ENCODE data around the gene EMC10.

Gene EMC10

DNA sequence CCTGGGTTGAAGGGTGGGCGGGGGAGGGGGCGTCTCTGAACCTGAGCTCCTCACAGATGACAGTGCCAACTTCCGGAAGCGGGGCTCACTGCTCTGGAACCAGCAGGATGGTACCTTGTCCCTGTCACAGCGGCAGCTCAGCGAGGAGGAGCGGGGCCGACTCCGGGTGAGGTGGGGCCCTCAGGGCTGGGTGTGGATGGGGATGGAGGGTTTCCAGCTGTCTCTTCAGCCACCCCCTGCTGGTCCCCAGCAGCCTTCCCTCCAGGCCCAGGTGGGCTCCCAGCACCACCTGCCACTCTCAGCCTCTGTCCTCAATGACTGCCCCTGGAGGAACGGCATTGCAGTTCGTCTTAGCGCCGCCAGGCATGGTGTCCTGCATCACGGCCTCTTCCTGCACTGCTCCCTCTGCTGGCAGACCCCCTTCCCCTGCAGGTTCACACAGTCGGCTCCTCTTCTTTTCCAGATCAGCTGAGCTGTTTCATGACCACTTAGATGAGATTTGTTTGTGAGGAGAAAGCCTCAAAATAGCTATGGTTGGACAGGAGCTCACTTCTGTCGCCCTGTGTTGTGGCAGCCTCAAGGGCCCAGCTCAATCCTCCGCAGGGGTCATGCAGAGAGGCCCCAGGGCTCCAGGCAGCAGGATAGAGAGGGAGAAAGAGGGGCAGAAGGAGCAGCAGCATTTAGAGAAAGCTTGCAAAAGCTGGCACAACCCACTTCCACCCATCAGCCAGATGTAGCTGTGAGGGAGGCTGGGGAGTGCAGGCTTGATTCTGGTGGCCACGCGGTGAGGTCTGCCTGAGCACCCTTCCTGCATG, 2.8 kb downstream of the EMC10 start:
- no peak for DNase-seq (ENCODE audit: low read depth in 2 of 2)

DNA sequence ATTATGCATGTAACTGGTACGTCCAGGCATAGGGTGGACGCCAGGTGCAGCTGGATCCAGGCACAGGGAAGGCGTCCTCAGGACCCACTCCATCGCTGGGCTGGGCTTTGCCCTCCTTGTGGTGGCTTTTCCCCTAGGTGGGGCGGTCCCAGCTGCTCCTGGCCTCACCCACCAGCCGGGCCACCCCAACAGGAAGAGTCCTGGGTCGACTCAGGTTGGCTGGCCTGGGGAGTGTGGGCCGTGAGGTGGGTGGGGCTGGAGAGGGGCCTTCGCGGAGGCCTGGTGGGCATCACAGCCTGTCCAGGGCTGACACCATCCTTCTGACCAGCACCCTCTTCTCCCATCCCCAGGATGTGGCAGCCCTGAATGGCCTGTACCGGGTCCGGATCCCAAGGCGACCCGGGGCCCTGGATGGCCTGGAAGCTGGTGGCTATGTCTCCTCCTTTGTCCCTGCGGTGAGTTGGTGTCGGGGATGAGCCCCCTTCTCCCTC, 3.5 kb downstream of the EMC10 start:
- DNase-seq (ENCODE audit: low read depth in 2 of 2) = no peak

DNA sequence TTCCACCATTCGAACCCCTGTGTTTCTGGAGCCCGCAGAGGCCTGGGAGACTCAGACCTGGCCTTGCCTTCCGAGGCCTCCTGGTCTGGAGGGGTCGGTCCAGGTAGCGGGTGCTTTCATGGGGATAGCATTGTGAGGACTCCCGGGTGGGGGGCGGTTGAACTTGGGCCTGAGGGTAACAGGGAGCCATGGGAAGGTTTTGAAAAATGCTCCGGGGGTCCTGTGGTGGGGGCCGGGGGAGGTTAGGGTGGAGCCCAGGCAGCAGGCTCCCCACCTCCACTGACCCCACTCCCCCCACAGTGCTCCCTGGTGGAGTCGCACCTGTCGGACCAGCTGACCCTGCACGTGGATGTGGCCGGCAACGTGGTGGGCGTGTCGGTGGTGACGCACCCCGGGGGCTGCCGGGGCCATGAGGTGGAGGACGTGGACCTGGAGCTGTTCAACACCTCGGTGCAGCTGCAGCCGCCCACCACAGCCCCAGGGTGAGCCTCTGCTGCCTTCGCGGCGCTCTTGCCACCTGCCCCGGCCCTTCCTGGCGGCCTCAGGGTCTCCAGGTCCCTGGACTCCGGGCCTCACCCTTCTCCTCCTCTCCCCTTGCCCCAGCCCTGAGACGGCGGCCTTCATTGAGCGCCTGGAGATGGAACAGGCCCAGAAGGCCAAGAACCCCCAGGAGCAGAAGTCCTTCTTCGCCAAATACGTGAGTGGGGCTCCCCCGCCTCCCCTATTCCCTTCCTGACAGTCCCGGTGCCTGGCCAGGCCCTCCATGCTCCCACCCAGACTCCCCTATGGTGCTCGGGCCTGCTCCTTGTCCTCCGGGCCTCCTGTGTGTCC, 4.2 kb downstream of the EMC10 start:
- no peak for DNase-seq (ENCODE audit: low read depth in 2 of 2)

DNA sequence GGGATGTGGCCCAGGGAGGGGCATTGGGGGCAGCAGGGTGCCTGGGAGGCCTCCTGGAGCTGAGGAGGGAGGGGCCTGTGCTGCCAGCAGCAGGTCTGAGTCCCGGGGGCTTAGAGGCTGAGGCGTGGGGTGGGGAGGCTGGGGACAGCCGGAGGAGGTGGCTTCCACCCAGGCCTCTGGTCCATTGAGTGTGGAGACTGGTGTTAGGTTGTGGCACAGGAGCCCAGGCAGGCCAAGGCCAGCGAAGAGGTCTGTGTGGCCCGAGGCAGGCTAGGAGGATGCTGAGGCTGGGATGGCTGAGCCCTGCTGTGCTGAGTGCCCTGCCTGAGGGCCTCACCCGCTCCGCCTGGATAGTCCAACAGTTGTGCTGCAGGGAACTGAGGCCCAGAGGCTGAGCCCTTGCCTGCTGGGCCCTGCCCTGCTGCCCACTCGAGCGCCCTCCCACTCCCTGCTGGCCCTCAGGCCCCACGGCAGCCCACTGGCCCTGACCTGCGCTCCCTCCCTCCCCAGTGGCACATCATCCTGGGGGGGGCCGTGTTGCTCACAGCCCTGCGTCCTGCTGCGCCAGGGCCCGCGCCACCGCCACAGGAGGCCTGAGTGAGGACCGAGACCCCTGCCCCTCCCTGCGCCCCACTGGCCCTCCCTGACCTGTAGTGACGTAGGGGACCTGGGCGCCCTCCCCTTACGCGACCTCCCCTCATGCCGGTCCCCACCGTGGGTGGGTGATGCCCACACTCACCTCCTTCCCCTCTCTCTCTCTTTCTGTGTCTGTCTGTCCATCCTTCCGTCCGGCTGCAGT, 5.2 kb downstream of the EMC10 start:
- DNase-seq (ENCODE audit: low read depth in 2 of 2) = no peak

DNA sequence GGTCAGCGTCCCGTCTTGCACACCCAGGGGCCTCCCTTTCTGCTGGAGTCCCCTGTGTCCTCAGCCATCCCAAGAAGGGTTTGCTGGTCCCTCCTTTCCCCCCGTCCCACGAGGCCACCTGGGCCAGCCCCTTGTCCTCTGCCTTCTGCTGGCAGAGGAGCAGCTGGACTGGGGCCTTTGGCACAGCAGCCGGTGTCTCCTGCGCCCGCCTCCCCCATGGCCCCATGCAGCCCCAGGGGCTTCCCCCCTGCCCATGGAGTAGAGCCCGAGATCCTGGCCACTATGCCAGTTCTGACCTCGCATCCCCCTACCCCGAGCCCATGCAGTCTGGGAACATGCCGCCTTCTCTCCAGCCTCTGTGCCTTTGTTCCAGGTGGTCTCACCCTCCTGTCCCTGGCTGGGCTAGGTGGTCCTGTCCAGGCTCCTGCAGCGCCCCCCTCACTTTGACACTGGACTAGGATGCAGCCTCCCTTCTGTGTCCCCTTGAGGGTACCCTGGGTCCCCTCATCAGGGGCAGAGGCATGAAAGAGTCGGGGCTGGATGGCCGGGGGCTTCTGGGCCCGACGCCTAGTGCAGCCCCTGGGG, 6.1 kb downstream of the EMC10 start:
- no peak for DNase-seq (ENCODE audit: low read depth in 2 of 2)

DNA sequence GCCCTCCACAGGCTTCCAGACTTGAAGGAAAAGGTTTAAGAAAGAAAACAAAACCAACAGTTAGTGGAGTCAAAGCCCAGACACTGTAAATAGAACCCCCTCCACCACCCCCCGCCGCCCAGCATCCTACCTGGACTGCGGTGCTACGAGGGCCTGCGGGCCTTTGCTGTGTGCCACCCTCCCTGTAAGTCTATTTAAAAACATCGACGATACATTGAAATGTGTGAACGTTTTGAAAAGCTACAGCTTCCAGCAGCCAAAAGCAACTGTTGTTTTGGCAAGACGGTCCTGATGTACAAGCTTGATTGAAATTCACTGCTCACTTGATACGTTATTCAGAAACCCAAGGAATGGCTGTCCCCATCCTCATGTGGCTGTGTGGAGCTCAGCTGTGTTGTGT, 6.6 kb downstream of the EMC10 start:
- DNase-seq (ENCODE audit: low read depth in 2 of 2) = no peak

DNA sequence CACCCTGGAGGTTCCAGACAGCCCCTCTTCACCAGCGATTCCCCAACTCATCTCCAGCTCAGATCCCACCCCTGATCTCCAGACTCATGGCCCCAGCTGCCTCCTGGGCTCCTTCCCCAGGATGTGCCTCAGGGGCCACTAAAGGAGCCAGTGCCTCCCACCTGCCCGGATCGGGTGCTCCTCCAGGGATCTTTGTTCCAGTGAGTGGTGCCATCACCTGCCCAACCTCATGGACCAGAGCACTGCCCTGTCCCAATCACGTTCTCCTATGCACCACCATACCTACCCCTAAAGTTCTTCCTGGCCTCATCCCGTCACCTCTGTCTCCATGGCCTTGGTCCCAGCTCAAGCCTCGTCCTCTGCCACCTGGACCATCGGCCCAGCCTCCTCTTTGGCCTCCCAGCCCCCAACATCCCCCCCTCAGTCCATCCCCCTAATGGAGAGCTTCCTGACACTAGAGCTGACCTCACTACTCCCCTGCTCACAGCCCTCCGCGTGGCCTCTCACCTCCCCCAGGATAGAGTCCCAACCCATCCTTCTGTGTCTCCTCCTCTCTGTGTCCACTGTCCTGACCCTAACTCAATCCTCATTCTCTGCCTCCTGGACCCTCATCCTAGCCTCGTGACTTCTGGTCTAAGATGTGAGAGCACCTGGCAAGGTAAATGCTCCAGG, 9.1 kb downstream of the EMC10 start:
- no peak for DNase-seq (ENCODE audit: low read depth in 2 of 2)

DNA sequence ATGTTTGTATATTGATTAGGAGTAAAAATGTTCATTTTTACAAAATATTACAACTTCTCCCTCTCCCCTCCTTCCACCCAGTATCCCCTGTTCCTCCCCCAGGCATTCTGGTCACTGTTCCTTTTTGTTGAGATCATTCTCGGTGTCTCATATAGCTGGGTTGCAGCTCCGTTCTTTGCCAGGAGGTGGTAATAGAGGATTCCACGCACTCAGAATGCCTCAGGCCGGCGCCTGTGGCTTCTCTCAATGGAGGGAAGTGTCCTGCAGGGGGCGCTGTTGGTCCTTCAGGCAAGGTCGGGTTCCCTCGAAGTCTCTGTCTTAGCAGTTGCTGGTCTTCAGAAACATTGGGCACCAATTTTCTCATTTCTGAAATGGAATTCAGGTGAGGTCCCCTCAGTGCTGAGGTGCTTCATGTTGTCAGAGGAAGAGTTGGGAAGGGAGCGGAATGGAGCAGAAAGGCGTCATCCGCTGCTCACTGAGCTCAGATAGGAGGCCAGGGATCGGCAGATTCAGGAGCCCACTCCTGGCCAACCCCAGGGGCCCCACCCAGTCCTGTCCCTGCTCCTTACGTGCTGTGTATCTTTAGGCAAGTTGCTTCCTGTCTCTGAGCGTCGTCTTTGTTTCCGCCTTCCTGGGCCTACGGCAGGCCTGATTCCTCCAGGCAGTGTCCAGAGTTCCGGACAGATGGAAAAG, 10.7 kb downstream of the EMC10 start:
- DNase-seq (ENCODE audit: low read depth in 2 of 2) = no peak

DNA sequence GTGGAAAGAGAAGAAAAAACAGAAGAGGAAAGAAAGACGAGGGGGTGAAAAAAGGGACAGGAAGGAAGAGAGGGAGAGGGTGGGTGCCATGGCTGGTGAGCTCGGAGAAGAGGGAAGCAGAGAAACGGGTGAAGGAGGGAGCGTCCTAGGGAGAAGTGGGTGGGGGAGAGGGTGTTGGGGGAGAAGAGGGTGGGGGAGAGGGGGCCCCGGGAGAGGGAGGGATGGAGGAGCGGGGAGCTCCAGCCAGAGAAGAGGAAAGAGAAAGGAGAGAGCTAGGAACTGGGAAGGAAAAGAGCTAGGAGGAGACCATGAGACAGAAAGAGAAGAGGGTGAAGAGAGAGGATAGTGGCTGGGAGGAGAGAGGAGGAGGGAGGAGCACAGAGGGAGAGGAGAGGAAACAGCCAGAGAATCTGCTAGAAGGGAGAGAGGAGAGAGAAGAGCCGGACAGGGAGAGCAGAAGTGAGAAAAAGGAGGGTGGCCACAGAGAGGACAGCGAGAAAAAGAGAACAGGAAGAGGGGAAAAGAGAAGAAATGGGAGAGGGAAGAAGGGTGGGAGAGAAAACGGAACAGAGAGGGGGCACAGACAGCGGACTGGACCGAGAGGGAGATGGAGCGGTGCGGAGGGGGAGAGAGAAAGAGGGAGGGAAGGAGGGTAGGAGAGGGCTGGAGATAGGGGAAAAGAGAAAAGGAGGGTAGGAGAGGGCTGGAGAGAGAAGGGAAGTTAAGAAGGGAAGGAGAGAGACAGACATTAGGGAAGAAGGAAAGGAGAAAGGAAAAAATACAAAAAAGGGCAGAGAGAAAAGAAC, 12.3 kb downstream of the EMC10 start:
- DNase-seq (ENCODE audit: low read depth in 2 of 2) = no peak

DNA sequence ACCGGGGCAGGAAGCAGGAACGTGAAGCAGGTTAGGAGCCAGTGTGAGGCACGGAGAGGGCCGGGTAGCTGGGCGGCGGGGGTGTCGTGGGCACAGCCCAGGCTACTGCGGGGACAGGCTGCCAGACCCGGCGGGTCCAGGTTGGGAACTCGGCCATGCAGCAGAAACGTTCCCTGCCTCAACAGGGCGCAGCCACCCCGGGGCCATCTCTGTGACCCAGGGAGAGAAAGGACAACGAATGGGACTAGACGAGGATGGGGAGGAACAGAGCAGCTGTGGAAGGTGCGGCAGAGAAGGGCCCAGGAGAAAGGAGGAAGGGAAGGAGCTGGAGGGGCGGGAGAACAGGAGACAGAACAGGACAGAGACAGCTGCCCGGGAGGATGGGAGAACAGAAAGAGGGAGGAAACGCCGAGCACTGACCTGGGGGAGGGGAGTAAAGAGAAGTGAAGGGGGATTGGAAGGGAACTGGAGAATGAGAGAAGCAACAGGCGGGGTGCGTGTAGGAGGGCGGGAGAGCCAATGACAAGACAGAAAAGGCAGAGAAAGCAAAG, 13.2 kb downstream of the EMC10 start:
- DNase-seq (ENCODE audit: low read depth in 2 of 2) = no peak

DNA sequence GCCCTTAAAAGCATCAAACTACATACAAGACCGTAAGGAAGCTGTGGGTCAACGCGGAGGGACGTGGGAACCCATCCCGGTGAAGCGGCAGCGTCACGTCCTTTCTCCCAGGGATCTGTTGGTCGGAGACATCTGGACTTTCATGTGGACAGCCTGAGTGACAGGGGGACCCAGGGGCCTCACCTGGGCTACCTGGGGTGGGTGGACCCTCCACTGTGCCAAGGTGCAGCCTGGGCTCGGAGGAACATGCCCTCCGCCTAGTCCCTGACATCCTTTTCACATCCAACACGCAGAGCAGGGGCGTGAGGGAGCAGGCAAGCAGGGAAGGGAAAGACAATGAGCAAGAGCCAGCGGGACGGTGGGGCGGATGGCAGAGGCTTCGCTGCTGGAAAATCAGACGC, 14.1 kb downstream of the EMC10 start:
- no peak for DNase-seq (ENCODE audit: low read depth in 2 of 2)

DNA sequence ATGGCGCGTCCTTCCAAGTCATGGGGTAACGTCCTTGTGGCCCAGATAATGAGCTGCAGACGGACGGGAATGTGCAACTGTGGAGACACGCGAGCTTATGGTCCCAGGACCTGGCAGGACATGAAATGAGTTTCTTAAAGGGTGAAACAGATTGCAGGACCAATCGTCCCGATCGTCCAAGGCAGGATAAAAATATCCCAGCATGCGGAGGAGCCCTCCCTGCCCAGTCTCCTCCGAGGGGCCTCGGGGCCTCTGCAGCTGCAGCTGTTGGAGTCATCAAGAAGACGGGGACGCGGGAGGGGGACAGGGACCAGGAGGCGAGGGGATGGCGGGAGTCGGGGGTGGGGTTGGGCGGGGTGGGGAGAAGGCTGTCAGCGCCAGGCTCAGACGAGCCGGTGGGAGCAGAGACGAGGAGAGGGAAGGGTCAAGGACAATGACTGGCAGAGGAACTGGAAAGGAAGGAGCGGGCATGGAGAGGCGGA, 14.7 kb downstream of the EMC10 start:
- DNase-seq (ENCODE audit: low read depth in 2 of 2) = no peak

DNA sequence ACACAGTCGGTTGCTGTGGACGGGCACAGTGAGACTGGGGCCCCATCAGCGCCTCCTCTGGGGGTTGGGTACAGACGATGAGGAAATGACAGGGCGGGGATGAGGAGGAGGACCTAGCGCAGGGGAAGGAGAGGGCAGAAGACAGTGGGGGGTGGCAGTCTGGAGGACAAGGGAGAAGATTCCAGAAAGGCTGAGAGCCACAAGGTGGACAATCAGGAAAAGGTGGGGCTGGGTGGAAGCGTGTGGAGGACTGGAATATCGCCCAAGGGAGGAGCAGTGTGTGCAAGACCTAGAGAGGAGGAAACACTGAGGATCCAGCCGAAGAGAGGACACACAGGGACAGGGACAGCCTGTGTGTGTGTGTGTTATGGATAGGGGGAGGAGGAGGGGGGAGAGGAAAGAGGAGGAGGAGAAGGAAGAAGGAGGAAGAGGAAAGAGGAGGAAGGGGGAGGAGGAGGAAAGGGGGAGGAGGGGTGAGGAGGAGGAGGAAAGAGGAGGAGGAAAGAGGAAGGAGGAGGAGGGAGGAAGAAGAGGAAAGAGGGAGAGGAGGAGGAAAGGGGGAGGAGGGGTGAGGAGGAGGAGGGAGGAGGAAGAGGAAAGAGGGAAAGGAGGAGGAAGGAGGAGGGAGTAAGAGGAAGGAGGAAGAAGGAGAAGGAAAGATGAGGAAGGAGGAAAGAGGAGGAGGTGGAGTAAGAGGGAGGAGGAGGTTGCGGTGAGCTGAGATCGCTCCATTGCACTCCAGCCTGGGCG, 16.2 kb downstream of the EMC10 start:
- no peak for DNase-seq (ENCODE audit: low read depth in 2 of 2)

DNA sequence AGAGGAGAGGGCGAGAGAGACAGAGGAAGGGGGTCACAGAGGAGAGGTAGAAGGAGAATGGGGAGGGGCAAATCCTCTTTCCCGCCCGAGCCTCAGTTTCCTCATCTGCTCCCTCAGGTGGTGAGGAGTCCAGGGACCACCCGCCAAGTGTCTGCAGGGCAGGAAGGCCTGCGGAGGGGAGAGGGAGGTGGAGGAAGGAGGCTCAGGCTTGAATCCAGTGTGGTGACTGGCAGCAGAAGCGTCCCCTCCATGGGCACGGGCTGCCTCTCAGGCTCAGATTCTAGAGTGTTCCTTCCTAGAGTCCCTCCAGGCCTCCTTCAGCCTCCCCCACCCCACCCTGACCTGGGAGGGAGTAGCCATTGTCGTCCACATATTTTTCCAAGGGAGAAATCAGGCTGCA, 16.9 kb downstream of the EMC10 start:
- DNase-seq (ENCODE audit: low read depth in 2 of 2) = no peak

DNA sequence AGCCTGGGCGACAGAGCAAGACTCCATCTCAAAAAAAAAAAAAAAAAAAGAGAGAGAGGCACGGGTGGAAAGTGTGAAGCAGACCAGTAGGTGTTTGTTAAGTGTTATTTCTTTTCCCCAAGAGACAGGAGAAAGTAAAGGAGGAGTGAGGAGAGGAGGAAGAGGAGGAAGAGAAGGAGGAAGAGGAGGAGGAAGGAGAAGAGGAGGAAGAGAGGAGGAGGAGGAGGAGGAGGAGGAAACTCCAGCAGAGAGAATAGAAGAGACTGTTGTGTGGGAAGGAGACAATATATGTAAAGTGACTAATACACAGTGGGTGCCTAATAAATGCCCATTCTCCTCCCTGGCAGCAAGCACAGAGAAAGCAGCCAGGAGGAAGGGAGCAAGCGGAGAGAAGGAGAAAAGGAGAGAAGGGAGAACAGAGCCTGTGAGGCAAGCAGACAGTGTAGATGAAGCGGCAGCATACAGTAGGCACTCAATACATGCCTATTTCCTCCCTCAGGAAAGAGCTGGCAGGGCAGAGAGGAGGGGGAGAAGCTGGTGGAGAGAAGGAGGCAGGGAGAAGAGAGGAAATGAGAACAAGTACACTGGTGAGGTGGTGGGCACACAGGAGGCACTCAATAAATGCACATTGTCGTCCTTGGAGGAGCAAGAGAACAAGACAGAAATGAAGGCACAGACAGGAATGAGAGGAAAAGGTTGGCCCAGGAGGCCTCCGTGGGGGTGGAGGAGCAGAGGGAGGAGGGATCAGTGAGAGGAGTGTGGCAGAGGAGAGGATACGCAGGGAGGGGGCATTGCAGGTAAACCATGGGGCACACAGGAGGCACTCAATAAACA, 18.1 kb downstream of the EMC10 start:
- DNase-seq (ENCODE audit: low read depth in 2 of 2) = no peak

DNA sequence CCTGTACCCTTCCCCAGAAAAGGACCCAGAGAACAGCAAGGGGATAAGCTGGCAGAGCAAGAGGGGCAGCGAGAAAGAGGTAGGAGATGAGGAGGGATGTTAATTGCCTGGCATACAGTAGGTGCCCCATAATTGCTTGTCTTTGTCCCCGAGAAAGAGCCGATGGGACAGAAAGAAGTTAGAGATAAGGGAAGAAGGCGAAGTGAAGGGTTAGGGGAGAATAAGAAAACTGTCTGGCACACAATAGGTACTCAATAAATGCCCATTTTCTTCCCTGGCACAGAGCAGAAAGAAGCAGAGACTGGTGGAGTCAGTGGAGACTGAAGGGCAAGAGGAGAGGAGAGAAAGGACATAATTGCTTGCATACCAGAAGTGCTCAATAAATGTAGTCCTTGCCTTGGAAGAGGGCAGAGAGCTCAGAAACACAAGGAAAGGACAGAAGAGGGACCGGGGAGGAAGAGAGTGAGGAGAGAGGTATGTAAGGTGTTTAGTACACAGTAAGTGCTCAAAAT, 18.8 kb downstream of the EMC10 start:
- no peak for DNase-seq (ENCODE audit: low read depth in 2 of 2)
